Measurements from ENCODE around the gene SLIT3.

SLIT3 gene

GRCh38 chr5:168734620-168735300 lies 566.2 kb downstream of the SLIT3 start:
- DNase-seq (ENCODE audit: low spot score): peak; percentile 72

GRCh38 chr5:168734119-168734518 lies 566.8 kb downstream of the SLIT3 start:
- DNase-seq (ENCODE audit: low spot score): no peak

- DNase-seq (ENCODE audit: low spot score): no peak
Observed at GRCh38 chr5:168728546-168729211, 572.3 kb downstream of the SLIT3 start.

GRCh38 chr5:168727547-168727946 lies 573.4 kb downstream of the SLIT3 start:
- DNase-seq (ENCODE audit: low spot score): no peak

GRCh38 chr5:168726342-168726741 lies 574.6 kb downstream of the SLIT3 start:
- DNase-seq (ENCODE audit: low spot score): no peak

GRCh38 chr5:168724227-168724626 lies 576.7 kb downstream of the SLIT3 start:
- no peak for DNase-seq (ENCODE audit: low spot score)

GRCh38 chr5:168723037-168723436 lies 577.9 kb downstream of the SLIT3 start:
- no peak for DNase-seq (ENCODE audit: low spot score)

GRCh38 chr5:168721966-168722365 lies 579.0 kb downstream of the SLIT3 start:
- DNase-seq (ENCODE audit: low spot score): no peak

GRCh38 chr5:168721002-168721753 lies 579.8 kb downstream of the SLIT3 start:
- DNase-seq (ENCODE audit: low spot score): no peak

GRCh38 chr5:168720575-168720974 lies 580.4 kb downstream of the SLIT3 start:
- no peak for DNase-seq (ENCODE audit: low spot score)

- no peak for DNase-seq (ENCODE audit: low spot score)
Observed at GRCh38 chr5:168714046-168714445, 586.9 kb downstream of the SLIT3 start.

GRCh38 chr5:168713051-168713450 lies 587.9 kb downstream of the SLIT3 start:
- DNase-seq (ENCODE audit: low spot score): no peak

GRCh38 chr5:168712280-168712924 lies 588.5 kb downstream of the SLIT3 start:
- peak; percentile 92 for DNase-seq (ENCODE audit: low spot score)

GRCh38 chr5:168710706-168711105 lies 590.2 kb downstream of the SLIT3 start:
- no peak for DNase-seq (ENCODE audit: low spot score)

GRCh38 chr5:168707716-168708695 lies 592.9 kb downstream of the SLIT3 start:
- DNase-seq (ENCODE audit: low spot score): no peak

GRCh38 chr5:168706655-168707069 lies 594.3 kb downstream of the SLIT3 start:
- no peak for DNase-seq (ENCODE audit: low spot score)

GRCh38 chr5:168705321-168705720 lies 595.6 kb downstream of the SLIT3 start:
- no peak for DNase-seq (ENCODE audit: low spot score)

GRCh38 chr5:168702511-168702910 lies 598.4 kb downstream of the SLIT3 start:
- DNase-seq (ENCODE audit: low spot score): no peak

- DNase-seq (ENCODE audit: low spot score): no peak
Observed at GRCh38 chr5:168701641-168702040, 599.3 kb downstream of the SLIT3 start.

- DNase-seq (ENCODE audit: low spot score): peak; percentile 44
Observed at GRCh38 chr5:168699002-168699401, 601.9 kb downstream of the SLIT3 start.

- no peak for DNase-seq (ENCODE audit: low spot score)
Observed at GRCh38 chr5:168697034-168697720, 603.8 kb downstream of the SLIT3 start.
